Measurements from ENCODE around the gene COPZ1. TPM values are rescaled to one million over a fixed set of nuclear protein-coding genes. Genes with fewer than 3 reads are reported as not detected.

Gene COPZ1
- total RNA-seq, 2 donors from 2014 or later = 75.4 to 86.8 TPM

- no peak for ATAC-seq (replicated peaks)
- Mint-ChIP-seq H3K4me3 (no peak overlapping the region), H3K9me3 (no peaks in the 10 kb centered on the region), H3K27me3 (no peaks in the 10 kb centered on the region), H3K27ac (no peak overlapping the region), H3K4me1 (peaks cover 20% of the 10 kb centered on the region), H3K36me3 (ENCODE audit: low read depth) (no peaks in the 10 kb centered on the region)
Observed at GRCh38 chr12:54286042-54287030, 38.6 kb upstream of the COPZ1 start.

- no peaks in the 10 kb centered on the region for H3K9me3 Mint-ChIP-seq
- H3K27me3 Mint-ChIP-seq = no peaks in the 10 kb centered on the region
- H3K27ac Mint-ChIP-seq = no peak overlapping the region
- H3K36me3 Mint-ChIP-seq (ENCODE audit: low read depth) = no peaks in the 10 kb centered on the region
- ATAC-seq (replicated peaks) = no peak
- no peak overlapping the region for H3K4me3 Mint-ChIP-seq
- peaks cover 17% of the 10 kb centered on the region for H3K4me1 Mint-ChIP-seq
Observed at GRCh38 chr12:54287261-54288157, 37.4 kb upstream of the COPZ1 start.

- Mint-ChIP-seq H3K9me3 (no peaks in the 10 kb centered on the region), H3K4me1 (peaks cover 4% of the 10 kb centered on the region), H3K36me3 (ENCODE audit: low read depth) (no peaks in the 10 kb centered on the region), H3K4me3 (no peak overlapping the region), H3K27ac (no peak overlapping the region), H3K27me3 (no peaks in the 10 kb centered on the region)
- no peak for ATAC-seq (replicated peaks)
Observed at GRCh38 chr12:54292083-54292930, 32.6 kb upstream of the COPZ1 start.

- no peak overlapping the region for H3K4me3 Mint-ChIP-seq
- no peak overlapping the region for H3K27ac Mint-ChIP-seq
- peaks cover 4% of the 10 kb centered on the region for H3K4me1 Mint-ChIP-seq
- H3K36me3 Mint-ChIP-seq (ENCODE audit: low read depth) = no peaks in the 10 kb centered on the region
- H3K27me3 Mint-ChIP-seq = no peaks in the 10 kb centered on the region
- ATAC-seq (replicated peaks) = no peak
- no peaks in the 10 kb centered on the region for H3K9me3 Mint-ChIP-seq
Observed at GRCh38 chr12:54292931-54293241, 32.0 kb upstream of the COPZ1 start.

GRCh38 chr12:54294152-54294952 lies 30.6 kb upstream of the COPZ1 start:
- ATAC-seq (replicated peaks) = peak; percentile 81
- Mint-ChIP-seq H3K9me3 (no peaks in the 10 kb centered on the region), H3K27me3 (peaks cover 5% of the 10 kb centered on the region), H3K27ac (no peak overlapping the region), H3K4me3 (no peak overlapping the region), H3K36me3 (ENCODE audit: low read depth) (no peaks in the 10 kb centered on the region), H3K4me1 (peaks cover 4% of the 10 kb centered on the region)

- H3K27me3 Mint-ChIP-seq = peaks cover 12% of the 10 kb centered on the region
- H3K4me3 Mint-ChIP-seq = no peak overlapping the region
- peaks cover 4% of the 10 kb centered on the region for H3K4me1 Mint-ChIP-seq
- no peak overlapping the region for H3K27ac Mint-ChIP-seq
- no peak for ATAC-seq (replicated peaks)
- H3K36me3 Mint-ChIP-seq (ENCODE audit: low read depth) = no peaks in the 10 kb centered on the region
- H3K9me3 Mint-ChIP-seq = no peaks in the 10 kb centered on the region
Observed at GRCh38 chr12:54294953-54295566, 29.9 kb upstream of the COPZ1 start.

- Mint-ChIP-seq H3K27ac (no peak overlapping the region), H3K4me3 (no peak overlapping the region), H3K4me1 (peaks cover 4% of the 10 kb centered on the region), H3K9me3 (no peaks in the 10 kb centered on the region), H3K27me3 (peaks cover 20% of the 10 kb centered on the region), H3K36me3 (ENCODE audit: low read depth) (no peaks in the 10 kb centered on the region)
- no peak for ATAC-seq (replicated peaks)
Observed at GRCh38 chr12:54296393-54297099, 28.4 kb upstream of the COPZ1 start.

- Mint-ChIP-seq H3K4me1 (no peaks in the 10 kb centered on the region), H3K27ac (no peak overlapping the region)
Observed at GRCh38 chr12:54298904-54299303, 26.0 kb upstream of the COPZ1 start.

GRCh38 chr12:54299515-54300224 lies 25.3 kb upstream of the COPZ1 start:
- H3K4me1 Mint-ChIP-seq = no peaks in the 10 kb centered on the region
- H3K27me3 Mint-ChIP-seq = peaks cover 37% of the 10 kb centered on the region
- no peak overlapping the region for H3K27ac Mint-ChIP-seq
- H3K36me3 Mint-ChIP-seq (ENCODE audit: low read depth) = no peaks in the 10 kb centered on the region
- no peak for ATAC-seq (replicated peaks)
- no peak overlapping the region for H3K4me3 Mint-ChIP-seq
- H3K9me3 Mint-ChIP-seq = no peaks in the 10 kb centered on the region

More at GRCh38 chr12:54298904-54299303, 26.0 kb upstream of the COPZ1 start:
- no peak for ATAC-seq (replicated peaks)
- Mint-ChIP-seq H3K9me3 (no peaks in the 10 kb centered on the region), H3K4me3 (no peak overlapping the region), H3K36me3 (ENCODE audit: low read depth) (no peaks in the 10 kb centered on the region), H3K27me3 (peaks cover 33% of the 10 kb centered on the region)

GRCh38 chr12:54300225-54300731 lies 24.7 kb upstream of the COPZ1 start:
- Mint-ChIP-seq H3K4me1 (no peaks in the 10 kb centered on the region), H3K27ac (no peak overlapping the region), H3K27me3 (peaks cover 37% of the 10 kb centered on the region), H3K4me3 (peak overlapping the region; percentile 29), H3K9me3 (no peaks in the 10 kb centered on the region), H3K36me3 (ENCODE audit: low read depth) (no peaks in the 10 kb centered on the region)
- ATAC-seq (replicated peaks) = no peak

GRCh38 chr12:54300732-54301427 lies 24.1 kb upstream of the COPZ1 start, which contains the start of gene NFE2:
Gene NFE2, minus strand, starts transcription at chr12:54301015. Its CDS starts 5,767 bp downstream, at chr12:54295248.
- peak; percentile 71 for ATAC-seq (replicated peaks)
- no peak within 1 kb of the TSS for H3K27ac Mint-ChIP-seq
- H3K27me3 Mint-ChIP-seq = peaks cover 37% of the 10 kb centered on the region
- H3K4me1 Mint-ChIP-seq = no peaks in the 10 kb centered on the region
- peak within 1 kb of the TSS; percentile 29 for H3K4me3 Mint-ChIP-seq
- no peaks in the 10 kb centered on the region for H3K9me3 Mint-ChIP-seq
- no peaks in the 10 kb centered on the region for H3K36me3 Mint-ChIP-seq (ENCODE audit: low read depth)

All from activated T-helper 17 cell treated with anti-CD3 and anti-CD28 coated beads, Interleukin-2, amount 50 U/mL, for 72 hours (primary cell).